Measurements from ENCODE around the gene PARP12.

Gene PARP12

GRCh38 chr7:140034421-140034820 lies 28.3 kb downstream of the PARP12 start:
- DNase-seq = no peak

GRCh38 chr7:140033779-140034363 lies 28.9 kb downstream of the PARP12 start:
- DNase-seq = no peak

DNA sequence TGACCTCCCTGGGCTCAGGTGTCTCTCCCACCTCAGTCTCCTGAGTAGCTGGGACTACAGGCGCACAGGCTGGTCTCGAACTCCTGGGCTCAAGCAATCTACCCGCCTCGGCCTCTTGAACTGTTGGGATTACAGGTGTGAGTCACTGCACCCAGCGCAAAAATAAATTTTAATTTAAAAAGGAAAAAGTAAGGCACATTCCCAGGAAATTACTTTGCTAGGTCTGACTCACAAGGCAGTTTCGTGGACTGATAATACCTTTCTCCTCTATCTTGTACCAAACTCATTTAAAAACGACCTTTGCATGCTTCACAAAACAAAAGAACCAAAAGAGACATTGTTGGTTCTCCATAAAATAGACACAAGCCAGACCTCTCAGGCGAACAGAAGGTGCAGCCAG lies 29.7 kb downstream of the PARP12 start:
- no peak for DNase-seq

GRCh38 chr7:140031364-140031763 lies 31.4 kb downstream of the PARP12 start:
- DNase-seq = no peak

DNA sequence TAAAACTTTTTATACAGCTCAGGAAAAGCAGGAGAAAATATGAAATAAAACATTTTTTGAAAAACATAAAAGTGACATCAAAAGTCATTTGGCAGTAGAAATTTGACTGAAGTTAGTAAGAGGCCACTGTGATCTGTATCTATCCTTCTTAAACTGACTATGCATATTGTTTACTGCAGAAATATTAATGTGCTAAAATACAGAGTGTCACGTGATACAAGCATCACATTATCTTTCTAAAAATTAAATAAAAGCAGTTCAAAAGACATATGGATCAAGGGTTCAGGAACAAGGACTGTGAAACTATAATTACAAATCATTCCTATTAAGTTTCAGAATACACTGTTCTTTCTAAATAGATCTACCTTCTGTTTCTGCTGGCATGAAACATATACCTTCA lies 33.7 kb downstream of the PARP12 start:
- DNase-seq = no peak

DNA sequence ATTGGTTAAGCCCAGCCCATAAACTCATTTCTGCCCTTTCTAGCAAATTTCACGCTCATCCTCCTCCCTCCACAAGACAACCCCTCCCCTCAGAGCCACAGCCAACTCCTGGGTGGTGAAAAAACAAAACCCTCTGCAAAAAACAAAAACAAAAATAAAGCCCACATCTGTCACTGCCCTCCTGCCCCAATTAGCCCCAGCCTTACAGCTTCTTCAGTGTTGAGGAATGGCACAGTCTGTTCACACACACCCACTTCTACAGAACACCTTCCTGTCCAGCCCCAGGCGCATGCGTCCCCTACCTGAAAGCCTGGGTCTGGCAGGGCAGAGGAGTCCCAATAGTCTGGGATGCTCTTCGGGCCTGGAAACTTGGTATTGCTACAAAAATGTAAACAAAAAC lies 34.4 kb downstream of the PARP12 start:
- no peak for DNase-seq

DNA sequence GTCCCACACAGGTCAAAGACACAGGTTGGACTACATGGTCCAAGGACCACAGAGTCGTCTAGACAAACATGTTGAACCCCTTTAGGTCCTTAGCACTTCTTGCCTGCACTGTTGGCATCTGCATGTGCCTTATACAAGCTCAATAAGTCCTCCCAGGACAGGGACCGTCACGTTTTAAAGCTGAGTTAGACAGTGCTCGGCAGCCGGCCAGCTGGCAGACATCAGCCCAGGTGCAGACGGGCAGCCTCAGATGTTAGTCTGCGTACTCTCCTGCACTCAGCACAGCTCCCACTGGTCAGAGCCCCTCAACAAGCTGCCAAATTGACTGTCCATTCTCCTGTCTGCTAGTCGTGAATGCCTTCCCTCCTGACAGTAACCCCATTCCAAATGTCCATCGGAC lies 34.9 kb downstream of the PARP12 start:
- DNase-seq = no peak

- no peak for DNase-seq
These were observed 35.8 kb downstream of the PARP12 start for GRCh38 chr7:140026935-140027334.

- DNase-seq = no peak
These were observed 36.8 kb downstream of the PARP12 start for GRCh38 chr7:140025814-140026433.

DNA sequence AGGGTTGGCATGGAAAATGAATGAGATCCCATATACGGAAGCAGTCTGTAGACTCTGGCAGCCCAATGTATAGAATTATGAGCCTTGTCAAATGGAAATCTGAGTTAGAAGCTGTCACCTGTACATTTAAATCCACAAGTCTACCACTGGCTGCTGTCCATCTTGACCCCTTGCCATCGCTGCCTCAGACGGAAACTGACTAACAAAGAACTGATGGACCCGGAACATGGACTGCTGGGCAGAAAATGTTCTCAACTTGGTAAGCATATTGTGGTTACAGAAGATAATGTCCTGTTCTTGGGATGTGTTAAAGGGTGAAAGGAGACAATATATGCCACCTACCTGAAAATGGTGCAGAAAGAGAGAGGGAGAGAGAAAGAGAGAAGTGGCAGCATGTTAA lies 37.5 kb downstream of the PARP12 start:
- no peak for DNase-seq

- DNase-seq = no peak
These were observed 38.2 kb downstream of the PARP12 start for GRCh38 chr7:140024585-140024984.

GRCh38 chr7:140023728-140024127 lies 39.0 kb downstream of the PARP12 start:
- DNase-seq = no peak

GRCh38 chr7:140022582-140023211 lies 40.1 kb downstream of the PARP12 start:
- DNase-seq = no peak

- DNase-seq = no peak
These were observed 41.1 kb downstream of the PARP12 start for GRCh38 chr7:140021603-140022002.

DNA sequence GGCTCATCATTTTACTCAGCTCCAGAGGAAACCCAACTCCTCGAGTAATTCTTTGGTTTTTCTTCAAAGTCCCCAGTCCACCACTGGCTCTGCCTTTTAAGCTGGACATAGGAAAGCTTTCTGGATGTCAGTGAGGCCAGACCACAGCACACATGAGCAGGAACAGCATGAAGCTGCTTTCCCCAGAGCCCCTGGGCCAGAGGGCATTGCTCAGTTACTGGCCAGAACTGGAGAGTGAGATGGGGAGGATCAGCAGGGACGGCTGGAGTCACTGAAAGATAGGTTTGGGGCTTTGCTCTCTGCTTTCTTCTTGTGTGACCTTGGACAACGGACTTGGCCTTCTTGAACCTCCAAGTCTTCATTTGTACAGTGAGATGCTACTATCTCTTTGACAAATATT lies 43.1 kb downstream of the PARP12 start:
- no peak for DNase-seq

GRCh38 chr7:140019172-140019571 lies 43.6 kb downstream of the PARP12 start:
- no peak for DNase-seq

DNA sequence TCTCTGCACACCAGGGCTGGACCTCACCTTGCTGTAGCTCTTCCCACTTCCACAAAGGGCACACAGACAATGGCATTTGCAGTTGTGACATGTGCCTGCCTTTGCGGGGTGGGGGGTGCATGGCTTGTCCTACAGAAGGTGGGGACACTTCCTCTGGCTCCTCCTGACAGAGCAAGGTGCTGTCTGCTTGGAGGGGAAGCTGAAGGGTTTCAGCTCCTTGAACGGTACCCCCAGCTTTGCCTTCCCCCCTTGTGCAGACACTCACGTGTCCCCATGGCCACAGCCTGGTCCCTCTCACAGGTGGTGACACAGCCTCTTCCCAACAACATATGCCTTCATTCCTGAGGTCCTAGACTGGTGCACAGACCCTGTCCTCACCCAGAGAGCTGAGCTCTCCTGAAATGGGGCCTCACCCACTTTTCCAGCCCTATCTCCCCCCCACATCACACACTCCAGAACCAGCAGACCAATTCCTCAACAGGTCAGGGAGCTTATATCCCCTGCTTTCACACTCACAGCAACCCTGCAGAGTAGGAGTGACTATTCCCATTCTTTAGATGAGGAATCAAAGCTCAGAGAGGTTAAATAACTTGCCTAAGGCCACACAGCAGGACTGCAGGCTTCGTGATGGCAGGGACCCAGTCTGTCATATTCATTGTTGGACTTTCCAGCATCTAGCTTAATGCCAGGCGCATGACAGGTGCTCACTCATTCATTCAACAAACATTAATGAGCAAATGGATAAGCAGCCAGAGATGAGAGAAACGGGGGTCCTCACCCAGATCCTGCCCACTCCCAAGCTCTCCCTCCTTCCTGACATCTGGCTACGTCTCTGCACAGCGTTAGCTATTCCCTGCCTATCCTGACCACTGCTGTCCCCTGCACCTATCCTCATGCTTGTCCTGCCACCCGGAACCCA lies 44.4 kb downstream of the PARP12 start:
- no peak for DNase-seq

DNA sequence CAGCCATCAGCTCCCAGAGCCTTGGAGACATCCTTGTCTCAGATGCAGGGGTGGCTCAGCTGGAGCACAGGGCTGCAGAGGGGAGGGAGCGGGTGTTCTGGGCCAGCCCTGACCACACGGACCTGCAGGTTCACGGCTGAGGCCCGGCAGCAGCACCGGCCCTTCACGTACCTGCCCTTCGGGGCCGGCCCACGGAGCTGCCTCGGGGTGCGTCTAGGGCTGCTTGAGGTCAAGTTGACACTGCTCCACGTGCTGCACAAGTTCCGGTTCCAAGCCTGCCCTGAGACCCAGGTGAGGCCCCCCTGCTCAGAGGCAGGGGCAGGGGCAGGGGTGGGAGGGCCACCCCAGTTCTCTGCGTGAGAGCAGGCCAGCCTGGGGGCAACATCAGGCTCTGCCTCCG lies 45.2 kb downstream of the PARP12 start:
- DNase-seq = no peak

GRCh38 chr7:140017034-140017433 lies 45.7 kb downstream of the PARP12 start:
- DNase-seq = no peak

DNA sequence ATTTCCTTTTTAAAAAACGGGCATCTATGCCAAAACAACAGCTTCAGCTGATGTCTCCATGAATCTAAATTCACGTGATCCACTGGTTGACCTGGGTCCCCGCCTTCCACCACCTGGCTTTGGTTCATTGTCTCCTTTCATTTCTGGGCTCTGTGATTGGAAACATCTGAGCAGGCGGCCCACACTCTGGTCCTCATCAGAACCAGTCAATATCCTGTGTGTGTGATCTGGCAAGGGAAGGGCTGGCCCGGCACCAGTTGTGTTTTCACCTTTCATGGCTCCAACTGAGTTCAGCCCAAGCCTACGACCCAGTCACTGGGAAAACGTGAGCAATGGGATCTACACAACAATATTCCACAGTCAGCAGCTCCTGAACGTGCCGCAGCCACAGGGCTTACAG lies 46.2 kb downstream of the PARP12 start:
- no peak for DNase-seq

GRCh38 chr7:140015471-140015970 lies 47.2 kb downstream of the PARP12 start:
- DNase-seq = no peak

DNA sequence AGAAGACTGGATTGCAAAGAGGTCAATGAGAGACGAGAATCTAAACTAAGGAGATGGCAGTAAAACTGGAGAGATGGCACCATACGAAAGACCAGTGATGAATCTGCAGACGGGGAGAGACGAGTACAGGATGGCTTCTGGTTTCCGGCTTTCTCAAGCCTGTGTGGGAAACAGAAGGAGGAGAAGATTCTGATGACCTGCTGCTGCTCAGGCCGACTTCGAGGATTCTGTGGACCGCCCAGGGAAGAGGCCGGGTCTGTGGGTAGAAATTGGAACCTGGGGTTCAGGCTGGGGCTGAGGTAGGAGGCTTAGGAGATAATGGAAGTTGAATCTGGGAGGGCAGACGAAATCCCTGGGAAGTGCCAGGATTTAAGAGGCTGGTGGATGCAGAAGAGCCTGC lies 48.6 kb downstream of the PARP12 start:
- DNase-seq = no peak

GRCh38 chr7:140013676-140014075 lies 49.1 kb downstream of the PARP12 start:
- DNase-seq = no peak
